NCI-H2107 treated with DMSO at 0.1 percent for 48 hours (cell line): Measurements from ENCODE around the gene PIN1.

Experiments
- DNase-seq: peaks from one replicate; lab custom pipeline; 2025; ENCODE audit not compliant: unreplicated experiment; lab: John Stamatoyannopoulos, UW

The PIN1 gene

DNA sequence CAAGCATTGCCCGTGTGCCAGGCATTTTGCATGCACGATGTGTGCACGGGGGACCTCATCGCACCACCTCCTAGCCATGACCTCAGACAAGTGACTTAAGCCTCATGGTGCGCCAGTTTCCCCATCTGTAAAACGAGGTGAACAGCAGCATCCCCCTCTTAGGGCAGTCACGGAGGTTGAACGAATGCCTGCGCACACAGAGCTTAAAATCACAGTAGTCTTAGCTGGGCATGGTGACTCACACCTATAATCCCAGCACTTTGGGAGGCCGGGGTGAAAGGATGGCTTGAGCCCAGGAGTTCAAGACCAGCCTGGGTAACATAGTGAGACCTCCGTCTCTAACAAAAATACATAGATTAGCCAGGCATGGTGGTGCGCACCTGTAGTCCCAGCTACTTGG, 48.6 kb downstream of the PIN1 start:
- no peak for DNase-seq

GRCh38 chr19:9885077-9885552, 50.0 kb downstream of the PIN1 start:
- DNase-seq, result no peak

DNA sequence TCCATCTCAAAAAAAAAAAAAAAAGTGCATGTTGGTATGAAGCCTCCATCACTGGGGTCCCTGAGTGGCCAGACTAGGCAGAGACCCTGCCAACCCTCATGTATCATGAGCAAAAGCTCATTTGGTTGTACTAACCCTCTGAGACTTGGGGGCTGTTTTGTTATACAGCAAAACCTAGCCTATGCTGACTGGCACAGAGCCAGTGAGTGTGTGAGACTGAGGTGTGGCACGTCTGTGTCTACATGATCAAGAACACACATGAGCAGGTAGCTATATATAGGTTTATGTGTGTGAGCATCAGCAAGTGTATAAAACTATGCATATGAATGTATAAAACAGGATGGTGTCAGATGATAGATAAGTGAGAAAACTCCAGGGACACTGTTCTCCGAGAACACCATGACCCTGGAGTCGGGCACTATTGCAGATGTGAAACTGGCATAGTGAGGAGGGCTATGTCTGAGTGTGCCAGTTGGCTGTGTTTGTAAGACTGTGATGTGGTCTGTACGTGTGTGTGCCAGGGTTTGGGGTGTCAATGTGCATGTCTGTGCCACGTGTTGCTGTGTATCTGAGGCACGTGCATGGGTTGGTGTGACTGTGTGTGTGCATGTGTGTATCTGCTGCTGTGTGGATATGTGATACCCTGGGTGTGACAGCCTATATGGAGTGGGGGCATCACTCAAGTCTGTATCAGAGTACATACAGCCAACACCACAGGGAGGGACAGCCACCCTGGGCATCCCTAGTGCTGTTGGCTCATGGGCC, 56.7 kb downstream of the PIN1 start:
- DNase-seq, result no peak
